Measurements from ENCODE around the gene GLS2. TPM values are rescaled to one million over a fixed set of nuclear protein-coding genes. Genes with fewer than 3 reads are reported as not detected.

The GLS2 gene
- polyA plus RNA-seq, 1 donor (not counting 4 experiments of a cell fraction or from before 2014, with no cell fraction given), result 0.87 TPM

- dilution Hi-C loops (cut with MboI; ENCODE audit: extremely low pct_ligation_motif_present, low sequenced_read_pairs), result no loop called here
- peak within 1 kb of the TSS; percentile 92 for H3K4me2 ChIP-seq (ENCODE audit: control insufficient read depth, extremely low read depth, insufficient read depth, low read depth, low read length)
- no peaks in the 10 kb centered on the region for H3K9me3 ChIP-seq (ENCODE audit: control insufficient read depth, low read depth, low read length)
- H4K20me1 ChIP-seq (ENCODE audit: control insufficient read depth, extremely low read depth, insufficient read depth, low read length), result no peaks in the 10 kb centered on the region
- H3K27me3 ChIP-seq (ENCODE audit: control insufficient read depth, extremely low read depth, insufficient read depth, low read length), result no peaks in the 10 kb centered on the region
- DNase-seq (ENCODE audit: low read depth, low spot score), result peak; percentile 58
- TF ChIP-seq EZH2 (IDR thresholded peaks at IDR 0.05; ENCODE audit: low read length) (no peak), CTCF (optimal IDR thresholded peaks at IDR 0.05 in 1 of 3, IDR thresholded peaks at IDR 0.05 in 1 of 3, conservative IDR thresholded peaks at IDR 0.05 in 1 of 3; ENCODE audit: extremely low read depth in 1 of 3, insufficient read depth in 2 of 3, low read length in 3 of 3) (no peak)
- peak within 1 kb of the TSS; percentile 71 to 100 (median 92) for H3K4me3 ChIP-seq (ENCODE audit: control insufficient read depth in 2 of 3, extremely low read depth in 1 of 3, insufficient read depth in 2 of 3, low read depth in 1 of 3, low read length in 3 of 3)
- peak within 1 kb of the TSS; percentile 86 for H3K27ac ChIP-seq (ENCODE audit: control insufficient read depth, insufficient read depth, low read length)
- H2AFZ ChIP-seq (ENCODE audit: control insufficient read depth, low read length), result peak within 1 kb of the TSS; percentile 90
- H3K36me3 ChIP-seq (ENCODE audit: control insufficient read depth in 2 of 2, extremely low read depth in 1 of 2, insufficient read depth in 2 of 2, low read length in 2 of 2), result no peaks in the 10 kb centered on the region
- H3K4me1 ChIP-seq (ENCODE audit: control insufficient read depth, extremely low read depth, insufficient read depth, low read length), result peaks cover 37% of the 10 kb centered on the region
- peak; percentile 88 for FAIRE-seq
- no peaks in the 10 kb centered on the region for H3K9me1 ChIP-seq (ENCODE audit: control insufficient read depth, extremely low read depth, insufficient read depth, low read length)
- peaks cover 43% of the 10 kb centered on the region for H3K79me2 ChIP-seq (ENCODE audit: control insufficient read depth, insufficient read depth, low read length)
- peak within 1 kb of the TSS; percentile 75 for H3K9ac ChIP-seq (ENCODE audit: control insufficient read depth, extremely low read depth, insufficient read depth, low read length)
These were observed 33.8 kb upstream of the GLS2 start, which contains the start of gene RBMS2 for GRCh38 chr12:56521590-56522371. Gene RBMS2, plus strand, starts transcription at chr12:56521820. Its CDS starts 204 bp downstream, at chr12:56522024.

- Histone ChIP-seq H3K4me3 (ENCODE audit: control insufficient read depth in 2 of 3, extremely low read depth in 1 of 3, insufficient read depth in 2 of 3, low read depth in 1 of 3, low read length in 3 of 3) (peak overlapping the region; percentile 71 to 100 (median 92)), H4K20me1 (ENCODE audit: control insufficient read depth, extremely low read depth, insufficient read depth, low read length) (no peaks in the 10 kb centered on the region), H3K9me1 (ENCODE audit: control insufficient read depth, extremely low read depth, insufficient read depth, low read length) (no peaks in the 10 kb centered on the region), H3K9ac (ENCODE audit: control insufficient read depth, extremely low read depth, insufficient read depth, low read length) (peak overlapping the region; percentile 75), H3K4me1 (ENCODE audit: control insufficient read depth, extremely low read depth, insufficient read depth, low read length) (peaks cover 34% of the 10 kb centered on the region), H3K27me3 (ENCODE audit: control insufficient read depth, extremely low read depth, insufficient read depth, low read length) (no peaks in the 10 kb centered on the region), H3K27ac (ENCODE audit: control insufficient read depth, insufficient read depth, low read length) (peak overlapping the region; percentile 72), H2AFZ (ENCODE audit: control insufficient read depth, low read length) (peak overlapping the region; percentile 90), H3K79me2 (ENCODE audit: control insufficient read depth, insufficient read depth, low read length) (peaks cover 42% of the 10 kb centered on the region), H3K36me3 (ENCODE audit: control insufficient read depth in 2 of 2, extremely low read depth in 1 of 2, insufficient read depth in 2 of 2, low read length in 2 of 2) (no peaks in the 10 kb centered on the region), H3K4me2 (ENCODE audit: control insufficient read depth, extremely low read depth, insufficient read depth, low read depth, low read length) (peak overlapping the region; percentile 92), H3K9me3 (ENCODE audit: control insufficient read depth, low read depth, low read length) (no peaks in the 10 kb centered on the region)
- no peak for DNase-seq (ENCODE audit: low read depth, low spot score)
- FAIRE-seq, result no peak
- dilution Hi-C loops (cut with MboI; ENCODE audit: extremely low pct_ligation_motif_present, low sequenced_read_pairs), result no loop called here
- no peak for TF ChIP-seq EZH2 (IDR thresholded peaks at IDR 0.05; ENCODE audit: low read length)
These were observed 33.2 kb upstream of the GLS2 start for GRCh38 chr12:56521209-56521589.

Measured in keratinocyte (primary cell).